Measurements from ENCODE around the gene GMEB2. TPM values are rescaled to one million over a fixed set of nuclear protein-coding genes. Genes with fewer than 3 reads are reported as not detected.
"Not testable (repeated sequence)": the region's sequence is repeated elsewhere in the genome, so short reads cannot be mapped to it uniquely, and the experiment has no call there.

GMEB2 gene
- total RNA-seq, 1 donor from 2014 or later: 6.9 TPM

DNA sequence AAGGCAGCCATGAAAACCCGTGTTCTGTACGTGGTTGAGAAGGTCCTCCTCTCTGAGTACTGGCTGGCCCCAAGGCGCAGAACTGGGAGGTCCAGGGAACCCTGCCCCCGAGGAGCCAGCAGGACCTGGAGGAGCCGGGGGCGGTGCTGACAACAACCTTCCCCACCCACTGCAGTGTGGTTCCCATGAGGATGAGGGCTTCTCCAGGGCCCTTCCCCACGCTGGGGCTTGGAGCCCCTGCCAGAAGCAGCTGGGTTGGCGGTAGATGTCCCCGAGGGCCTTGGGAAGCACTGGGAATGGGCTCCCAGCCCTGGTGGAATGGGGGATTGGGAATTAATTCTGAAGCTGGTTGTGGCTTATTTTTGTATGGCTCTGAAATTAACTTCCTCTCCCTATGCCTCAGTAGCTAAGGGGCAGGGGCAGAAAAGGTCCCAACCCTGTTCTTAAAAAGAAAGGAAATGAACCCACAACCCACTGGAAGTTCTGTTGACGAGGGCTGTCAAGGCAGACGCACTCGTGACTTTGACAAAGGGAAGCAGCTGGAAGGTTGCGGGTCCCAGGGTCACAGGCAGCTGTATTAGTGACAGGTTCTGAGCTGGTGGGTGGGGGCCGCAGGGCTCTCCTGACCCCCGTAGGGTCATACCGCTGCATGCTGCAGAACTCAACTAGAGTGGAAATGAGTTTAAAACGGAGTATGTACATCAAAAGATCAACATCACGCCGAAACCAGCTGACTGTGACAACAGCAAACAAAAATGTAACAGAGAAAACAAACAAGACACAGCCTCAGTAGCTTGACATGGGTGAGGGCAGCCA lies 38.9 kb downstream of the GMEB2 start:
- ATAC-seq: no peak

GRCh38 chr20:63587256-63587655 lies 39.6 kb downstream of the GMEB2 start:
- ATAC-seq: no peak

GRCh38 chr20:63586797-63587196 lies 40.1 kb downstream of the GMEB2 start:
- peak; percentile 10 for ATAC-seq

DNA sequence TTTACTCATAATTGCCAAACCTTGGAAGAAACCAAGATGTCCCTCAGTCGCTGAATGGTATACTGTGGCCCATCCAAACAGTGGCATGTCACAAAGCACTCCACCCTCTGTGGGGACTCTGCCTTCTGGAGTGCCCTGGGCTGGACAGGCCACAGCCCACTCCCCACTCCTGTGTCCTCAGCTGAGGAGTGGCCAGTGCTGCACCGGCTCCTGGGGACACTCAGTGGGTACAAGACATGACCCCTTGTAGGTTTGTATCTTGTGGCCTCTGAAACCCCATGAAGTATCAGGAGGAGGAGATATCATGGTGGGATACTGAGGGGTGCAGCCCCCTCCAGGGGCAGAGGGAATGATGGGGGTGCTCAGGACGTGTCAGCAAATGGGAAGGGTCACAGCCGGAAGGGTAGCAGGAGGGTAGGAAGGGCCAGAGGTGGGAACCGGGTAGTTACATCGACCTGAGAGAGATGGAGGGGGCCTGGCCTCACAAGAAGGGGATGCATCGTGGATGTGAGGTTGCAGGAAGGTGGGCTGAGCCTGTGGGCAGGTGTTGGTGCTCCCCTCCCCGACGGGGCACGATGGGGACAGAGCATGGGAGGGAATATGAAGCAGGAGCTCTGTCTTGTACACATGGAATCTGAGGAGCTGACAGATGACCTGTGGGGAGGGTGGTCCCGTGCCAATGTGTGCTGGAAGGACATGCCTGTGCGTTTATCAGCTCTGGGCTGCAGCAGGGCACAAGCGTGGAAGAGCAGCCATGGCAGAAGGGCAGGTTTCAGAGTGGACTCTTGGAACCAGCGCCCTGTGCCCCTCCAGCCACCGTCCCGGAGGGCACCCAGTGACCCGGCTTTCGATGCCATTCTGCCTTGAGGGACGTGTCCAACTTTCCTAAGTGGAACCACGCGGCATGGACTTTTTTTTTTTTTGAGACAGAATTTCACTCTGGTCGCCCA lies 41.0 kb downstream of the GMEB2 start:
- ATAC-seq: no peak

DNA sequence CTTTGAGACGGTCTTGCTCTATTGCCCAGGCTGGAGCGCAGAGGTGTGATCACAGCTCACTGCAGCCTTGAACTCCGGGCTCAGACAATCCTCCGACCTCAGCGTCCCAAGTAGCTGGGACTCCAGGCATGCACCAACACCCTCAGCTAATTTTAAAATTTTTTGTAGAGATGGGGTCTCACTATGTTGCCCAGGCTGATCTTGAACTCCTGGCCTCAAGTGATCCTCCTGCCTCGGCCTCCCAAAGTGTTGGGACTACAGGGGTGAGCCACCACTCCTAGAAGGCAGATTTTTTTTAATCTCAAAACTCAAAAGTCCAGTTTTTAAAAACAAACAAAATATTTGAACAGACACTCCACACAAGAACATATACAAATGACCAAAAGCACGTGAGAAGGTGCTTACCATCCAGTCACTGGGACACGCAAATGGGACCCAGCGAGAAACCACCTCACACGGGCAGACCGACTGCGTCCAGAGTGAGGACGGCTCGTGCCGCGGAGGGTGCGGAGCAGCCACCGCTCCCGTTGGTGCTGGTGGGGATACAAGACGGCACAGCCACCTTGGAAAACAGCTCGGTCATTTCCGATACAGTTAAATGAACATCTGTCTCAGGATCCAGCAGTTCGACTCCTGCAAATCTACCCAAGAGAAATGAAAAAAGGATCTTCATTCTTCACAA lies 44.4 kb downstream of the GMEB2 start:
- ATAC-seq: no peak

GRCh38 chr20:63580796-63581461 lies 46.0 kb downstream of the GMEB2 start:
- peak; percentile 78 for ATAC-seq

GRCh38 chr20:63579017-63579694 lies 47.7 kb downstream of the GMEB2 start:
- no peak for ATAC-seq

GRCh38 chr20:63578224-63579016 lies 48.5 kb downstream of the GMEB2 start:
- no peak for ATAC-seq

DNA sequence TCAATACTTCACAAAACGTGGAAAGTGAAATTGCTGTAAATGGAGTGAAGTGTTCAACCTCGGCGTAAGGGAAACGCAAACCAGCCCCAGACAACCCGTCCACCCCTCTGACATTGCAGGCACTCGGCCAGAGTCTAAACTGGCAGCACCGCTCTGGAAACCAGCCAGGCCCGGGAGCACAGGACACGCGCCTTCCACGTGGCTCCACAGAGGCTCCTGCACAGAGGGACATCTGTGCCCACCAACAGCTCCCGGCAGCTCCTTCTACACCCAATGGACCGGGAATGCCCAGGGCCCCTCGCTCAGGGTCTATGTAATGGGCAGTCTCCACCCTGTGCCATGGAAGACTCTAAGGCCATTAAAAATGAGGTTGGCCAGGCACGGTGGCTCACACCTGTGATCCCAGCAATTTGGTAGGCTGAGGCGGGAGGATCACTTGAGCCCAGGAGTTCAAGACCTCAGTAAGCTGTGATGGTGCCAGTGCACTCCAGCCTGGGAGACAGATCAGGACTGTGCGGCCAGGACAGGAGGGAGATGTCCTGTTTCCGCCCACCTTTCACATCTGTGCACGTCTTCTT lies 49.5 kb downstream of the GMEB2 start:
- no peak for ATAC-seq

- ATAC-seq: no peak
These were observed 50.6 kb downstream of the GMEB2 start for GRCh38 chr20:63576311-63576710.

- ATAC-seq: no peak
These were observed 51.8 kb downstream of the GMEB2 start for GRCh38 chr20:63574829-63575743.

- ATAC-seq: peak; percentile 79
These were observed 52.6 kb downstream of the GMEB2 start, which contains the start of gene HELZ2 for GRCh38 chr20:63574156-63574828. HELZ2 (minus strand) TSS chr20:63574239; CDS start chr20:63572385, 1,854 bp downstream.

DNA sequence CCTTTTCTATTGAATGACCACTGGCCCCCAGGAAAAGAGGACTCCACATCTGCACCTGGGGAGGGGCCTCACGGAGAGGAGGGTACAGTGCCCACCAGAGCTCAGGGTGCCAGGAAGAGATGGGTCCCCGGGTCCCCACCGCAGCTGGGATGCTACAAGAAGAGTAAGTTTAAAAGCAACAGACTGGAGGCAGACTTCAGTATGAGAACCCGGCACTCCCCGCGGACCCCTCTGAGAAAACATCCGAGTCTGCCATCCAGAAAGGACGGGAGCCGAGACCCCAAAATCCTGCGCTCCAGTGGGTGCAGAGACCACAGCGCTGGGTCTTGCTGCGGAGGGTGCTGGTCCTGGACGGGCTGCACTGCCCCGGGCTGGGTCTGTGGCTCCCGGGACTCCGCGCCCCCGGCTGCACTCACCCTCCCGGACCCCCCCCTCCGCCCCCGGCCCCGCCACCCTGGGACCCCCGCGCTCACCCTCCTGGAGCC lies 53.2 kb downstream of the GMEB2 start:
- ATAC-seq: peak; percentile 15

DNA sequence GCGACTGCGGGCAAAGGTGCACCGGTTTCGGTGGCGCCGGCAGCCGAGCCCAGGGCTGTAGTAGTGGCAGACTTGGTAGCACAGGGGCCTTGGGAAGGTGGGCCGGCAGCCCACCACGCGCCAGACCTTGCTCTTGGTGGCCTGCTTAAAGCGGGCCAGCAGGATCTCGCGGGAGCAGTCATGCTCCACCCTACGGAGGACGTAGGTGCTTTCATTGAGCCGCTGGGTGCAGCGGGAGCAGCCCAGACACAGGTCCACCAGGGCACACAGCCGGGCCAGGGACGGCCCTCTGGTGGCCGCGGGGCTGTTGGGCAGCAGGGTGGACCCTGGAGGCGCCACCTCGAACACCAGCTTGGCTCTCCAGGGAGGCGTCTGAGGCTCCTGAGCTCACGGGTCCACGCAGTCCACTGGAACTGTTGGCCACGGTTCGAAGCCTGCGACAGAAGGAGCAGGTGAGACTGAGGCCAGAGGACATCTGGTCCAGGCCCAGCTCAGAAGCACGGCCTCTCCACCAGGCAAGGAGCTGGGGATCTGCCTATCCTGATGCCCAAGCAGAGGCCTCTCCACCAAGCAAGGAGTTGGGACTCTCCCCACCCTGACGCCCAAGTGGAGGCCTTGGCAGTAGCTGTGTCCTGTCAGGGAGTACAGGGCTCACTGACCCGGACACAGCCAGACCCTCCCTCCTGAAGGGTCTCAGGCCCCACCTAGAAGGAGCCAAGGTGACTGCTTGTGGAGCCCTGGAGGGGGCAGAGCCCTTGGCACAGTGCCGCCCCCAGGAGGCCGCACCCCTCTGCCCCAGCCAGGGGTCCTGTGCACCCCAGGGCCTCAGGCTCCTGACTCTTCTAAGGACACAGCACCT lies 53.9 kb downstream of the GMEB2 start:
- peak; percentile 10 for ATAC-seq

DNA sequence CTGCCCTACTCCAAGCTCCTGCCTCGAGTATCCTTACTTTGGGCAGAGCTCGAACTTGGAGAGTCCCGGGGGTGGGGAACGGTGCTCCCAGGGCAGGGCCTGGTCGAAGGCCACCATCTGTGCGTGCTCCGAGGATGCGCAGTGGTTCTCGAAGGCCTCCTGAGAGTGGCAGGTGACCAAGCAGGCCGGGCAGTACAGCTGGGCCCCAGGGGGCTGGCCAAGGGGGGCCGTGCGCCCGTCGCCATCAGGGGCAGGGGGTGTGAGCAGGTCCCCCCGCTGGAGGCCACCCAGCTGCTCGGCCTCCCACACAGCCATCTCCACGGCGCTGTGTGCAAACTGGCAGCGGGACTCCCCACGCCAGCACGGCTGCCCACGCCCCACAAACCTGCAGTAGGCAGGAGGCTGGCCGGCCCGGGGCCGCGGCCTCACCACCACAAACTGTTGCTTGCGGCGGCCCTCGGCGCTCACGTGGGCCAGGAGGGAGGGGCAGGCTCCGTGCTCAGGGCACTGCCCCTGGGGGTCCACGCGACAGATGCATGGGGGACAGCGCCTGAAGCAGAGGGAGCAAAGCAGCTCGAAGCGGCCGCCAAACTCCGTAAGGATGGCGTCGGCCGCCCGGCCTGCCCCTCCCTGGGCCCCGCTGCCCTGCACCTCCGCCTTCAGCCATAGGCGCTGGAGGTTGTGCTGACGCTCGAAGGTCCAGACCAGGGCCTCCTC lies 54.7 kb downstream of the GMEB2 start:
- no peak for ATAC-seq

GRCh38 chr20:63571087-63571478 lies 55.8 kb downstream of the GMEB2 start:
- not testable (repeated sequence) for ATAC-seq

Data from esophagus mucosa (tissue), 1 donor.